AG08396 (cell line): ENCODE results near the gene TLK2.
A peak's percentile ranks its signal among the peaks of the same experiment; 100 is the strongest.
"Not testable (repeated sequence)": the region's sequence is repeated elsewhere in the genome, so short reads cannot be mapped to it uniquely, and the experiment has no call there.

ENCODE experiments used
- DNase-seq: peaks from one replicate; pipeline ENCODE4 v3.0.0; 2012; ENCODE audit warnings: low spot score, mixed read lengths

TLK2 gene

GRCh38 chr17:62478424-62478879 lies at the start of gene TLK2:
Gene TLK2 (plus strand): TSS chr17:62478825. CDS start chr17:62481126, 2,301 bp downstream.
- DNase-seq, result peak; percentile 92

DNA sequence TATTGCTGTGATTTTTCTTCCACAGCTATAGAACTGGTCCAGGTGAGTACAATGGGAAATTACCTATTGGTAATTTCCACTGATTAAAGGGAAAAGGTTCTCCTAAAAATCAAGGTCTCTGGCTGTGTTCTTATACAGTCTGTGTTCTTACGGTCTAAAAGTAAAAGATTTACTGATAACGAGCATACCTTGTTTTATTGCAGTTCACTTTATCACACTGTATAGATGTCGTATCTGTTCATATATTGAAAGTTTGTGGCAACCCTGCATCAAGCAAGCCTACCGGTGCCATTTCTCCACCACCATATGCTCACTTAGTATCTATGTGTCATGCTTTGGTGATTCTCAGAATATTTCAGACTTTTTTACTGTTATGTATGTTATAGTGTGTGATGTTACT lies 43.4 kb upstream of the TLK2 start:
- not testable (repeated sequence) for DNase-seq

- DNase-seq, result not testable (repeated sequence)
Observed at GRCh38 chr17:62441181-62441580, 37.4 kb upstream of the TLK2 start.

- DNase-seq, result no peak
Observed at GRCh38 chr17:62444063-62444462, 34.6 kb upstream of the TLK2 start.

- not testable (repeated sequence) for DNase-seq
Observed at GRCh38 chr17:62445791-62446190, 32.8 kb upstream of the TLK2 start.

DNA sequence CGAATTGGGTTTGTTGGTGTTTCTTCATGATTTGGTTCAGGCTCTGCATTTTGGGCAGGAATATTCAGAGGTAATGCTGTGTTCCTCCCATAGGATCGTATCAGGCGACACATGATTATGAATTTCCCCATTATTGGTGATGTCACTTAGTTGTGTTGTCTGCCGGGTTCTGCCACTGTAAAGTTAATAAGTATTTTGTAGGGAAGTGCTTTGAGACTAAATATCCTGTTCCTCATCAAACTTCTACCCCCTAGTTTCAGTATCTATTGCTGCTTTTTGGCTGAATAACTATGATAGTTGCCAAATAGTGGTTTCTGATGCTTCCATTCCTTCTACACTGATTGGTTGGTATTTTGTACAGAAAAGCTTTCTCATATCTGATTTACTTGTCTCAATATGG lies 26.4 kb upstream of the TLK2 start:
- not testable (repeated sequence) for DNase-seq

DNA sequence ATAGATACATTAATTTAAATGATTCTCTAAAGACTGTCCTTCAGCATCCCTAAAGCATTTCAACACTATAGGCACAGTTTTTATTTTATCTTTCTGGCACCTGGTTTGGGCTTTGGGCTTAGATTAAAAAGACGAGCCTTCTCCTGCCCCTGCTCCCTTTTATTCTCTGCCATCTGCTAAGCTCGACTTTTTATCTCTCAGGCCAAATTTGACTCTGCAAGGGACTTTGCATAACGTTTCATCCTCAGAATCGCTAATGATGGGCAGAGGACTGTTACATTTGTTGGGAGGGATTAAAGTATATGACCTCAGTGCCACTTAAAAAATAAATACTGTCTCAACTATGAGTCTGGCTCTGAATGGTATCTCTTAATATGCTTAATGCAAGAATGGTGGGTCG lies 25.6 kb upstream of the TLK2 start:
- DNase-seq, result not testable (repeated sequence)

DNA sequence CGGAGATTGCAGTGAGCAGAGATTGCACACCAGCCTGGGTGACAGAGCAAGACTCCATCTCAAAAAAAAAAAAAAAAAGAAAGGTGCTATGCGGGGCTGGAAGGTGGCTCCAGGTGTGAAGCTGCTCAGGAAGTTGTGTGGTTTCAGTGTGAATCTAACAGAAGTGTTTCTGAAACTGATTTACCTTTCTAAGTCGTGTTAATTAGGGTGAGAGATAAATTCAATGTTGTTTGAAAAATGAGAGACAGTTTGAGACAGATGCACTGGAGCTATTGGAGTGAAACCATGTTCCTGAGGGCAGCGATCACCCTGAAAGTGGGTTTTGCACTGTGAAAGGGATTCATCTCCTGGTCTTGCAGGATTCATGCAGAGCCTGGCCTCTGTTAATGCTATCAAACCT lies 25.0 kb upstream of the TLK2 start:
- DNase-seq, result not testable (repeated sequence)

DNA sequence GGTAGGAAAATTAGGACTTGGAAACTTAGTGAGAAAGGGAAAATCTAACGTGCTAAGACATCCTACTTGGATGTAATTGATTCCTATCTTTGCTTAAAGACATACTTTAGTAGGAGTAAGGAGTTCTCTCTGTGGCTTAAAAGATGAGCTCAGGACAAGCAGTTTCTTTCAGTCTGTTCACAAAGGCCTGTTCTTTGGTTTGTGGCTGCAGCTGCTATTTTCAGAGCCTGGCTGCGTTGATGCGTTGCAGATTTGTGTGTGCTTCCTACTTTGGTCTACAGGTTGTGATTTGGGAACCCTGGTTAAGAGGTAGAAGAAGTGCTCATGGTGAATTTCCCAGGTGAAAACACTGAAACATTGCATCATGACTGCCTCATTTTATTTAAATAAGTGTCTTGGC lies 24.5 kb upstream of the TLK2 start:
- not testable (repeated sequence) for DNase-seq

DNA sequence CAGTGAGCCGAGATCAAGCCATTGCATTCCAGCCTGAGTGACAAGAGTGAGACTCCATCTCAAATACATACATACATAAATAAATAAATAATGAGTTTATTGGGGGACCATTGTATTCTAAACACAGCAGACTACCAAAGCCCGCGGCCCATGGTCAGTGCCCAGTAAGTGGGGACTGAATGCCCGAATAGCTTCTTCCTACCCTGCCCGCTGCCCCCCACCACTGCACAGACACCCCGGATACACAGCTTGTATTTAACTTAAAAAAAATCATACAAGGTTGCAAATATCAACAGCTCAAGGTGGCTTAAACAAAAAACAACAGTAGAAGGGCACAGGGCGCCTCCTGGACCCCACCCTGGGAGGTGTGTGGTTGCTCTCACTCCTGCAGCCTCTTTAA lies 22.6 kb upstream of the TLK2 start:
- no peak for DNase-seq

DNA sequence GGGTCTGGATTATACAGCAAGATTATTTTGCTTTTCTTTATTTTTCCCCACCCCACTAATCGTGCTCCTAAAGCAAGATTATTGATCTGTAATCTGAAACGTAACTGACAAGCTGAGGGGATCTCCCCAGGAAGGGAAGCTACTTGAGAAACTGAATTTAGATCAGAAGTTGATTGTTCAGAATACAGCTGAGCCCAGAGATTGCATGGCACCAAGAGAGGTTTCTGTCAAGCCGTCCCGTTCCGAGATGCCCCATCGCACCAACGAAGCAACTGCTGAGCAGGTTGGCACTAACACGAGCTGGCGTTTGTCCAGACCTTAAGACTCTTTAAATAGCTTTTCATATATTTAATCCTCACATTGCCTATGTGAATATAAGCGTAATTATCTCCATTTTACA lies 20.1 kb upstream of the TLK2 start:
- DNase-seq, result not testable (repeated sequence)

DNA sequence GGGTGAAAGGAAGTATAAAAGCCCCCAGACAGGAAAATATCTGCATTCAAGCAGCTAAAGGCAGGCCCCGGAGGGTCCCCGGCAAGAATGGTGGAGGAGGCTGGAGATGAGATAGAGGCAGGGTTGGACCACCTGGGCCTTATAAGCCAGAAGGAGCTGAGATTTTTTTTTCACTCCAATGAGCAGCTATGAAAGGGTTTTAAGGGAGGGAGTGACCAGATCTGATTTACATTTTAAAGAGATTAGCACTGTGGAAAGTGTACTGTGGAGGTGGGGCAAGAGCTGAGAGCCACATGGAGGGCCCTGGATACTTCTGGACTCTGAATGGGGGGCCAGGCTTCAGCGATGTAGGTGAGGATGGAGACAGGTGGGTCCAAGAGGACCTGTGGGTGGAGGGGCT lies 14.2 kb upstream of the TLK2 start:
- not testable (repeated sequence) for DNase-seq

DNA sequence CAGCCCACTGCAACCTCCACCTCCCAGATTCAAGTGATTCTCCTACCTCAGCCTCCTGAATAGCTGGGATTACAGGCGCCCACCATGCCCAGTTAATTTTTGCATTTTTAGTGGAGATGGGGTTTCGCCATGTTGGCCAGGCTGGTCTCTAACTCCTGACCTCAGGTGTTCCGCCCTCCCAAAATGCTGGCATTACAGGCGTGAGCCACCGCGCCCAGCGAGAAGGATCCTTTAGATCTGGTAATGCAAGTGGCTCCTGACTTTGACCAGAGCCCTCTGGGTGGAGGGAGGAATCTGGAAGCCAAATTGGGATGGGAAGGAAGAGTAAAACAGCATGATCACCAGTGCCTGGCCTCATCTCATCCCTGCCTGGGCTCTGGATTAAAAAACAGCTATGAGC lies 13.4 kb upstream of the TLK2 start:
- DNase-seq, result not testable (repeated sequence)

- peak; percentile 41 for DNase-seq
Observed at GRCh38 chr17:62470666-62471379, 7.8 kb upstream of the TLK2 start.

DNA sequence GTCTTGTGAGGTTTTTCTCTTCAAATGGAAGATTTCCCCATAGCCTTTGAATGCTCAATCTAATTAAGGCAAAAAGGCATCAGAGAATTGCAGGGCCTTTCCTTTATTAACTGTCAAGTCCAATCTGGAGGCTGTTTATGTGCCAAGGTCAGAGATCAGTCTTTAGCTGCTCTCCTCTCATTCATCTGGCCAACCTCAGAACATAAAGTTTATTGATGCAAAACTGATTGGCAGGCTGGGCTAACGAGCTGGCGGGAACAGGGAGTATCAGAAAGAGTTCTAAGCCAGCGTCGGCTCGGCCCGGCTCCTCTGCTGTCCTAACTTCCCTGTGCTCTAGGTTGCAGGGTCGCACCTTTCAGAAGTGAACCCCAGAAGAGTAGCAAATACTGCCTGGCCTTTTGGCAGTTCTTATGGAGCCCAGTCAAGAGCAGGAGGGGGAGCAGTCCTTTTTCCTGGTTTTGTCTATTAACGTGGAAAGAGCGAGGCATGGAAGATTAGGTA lies 7.2 kb upstream of the TLK2 start:
- DNase-seq, result not testable (repeated sequence)

DNA sequence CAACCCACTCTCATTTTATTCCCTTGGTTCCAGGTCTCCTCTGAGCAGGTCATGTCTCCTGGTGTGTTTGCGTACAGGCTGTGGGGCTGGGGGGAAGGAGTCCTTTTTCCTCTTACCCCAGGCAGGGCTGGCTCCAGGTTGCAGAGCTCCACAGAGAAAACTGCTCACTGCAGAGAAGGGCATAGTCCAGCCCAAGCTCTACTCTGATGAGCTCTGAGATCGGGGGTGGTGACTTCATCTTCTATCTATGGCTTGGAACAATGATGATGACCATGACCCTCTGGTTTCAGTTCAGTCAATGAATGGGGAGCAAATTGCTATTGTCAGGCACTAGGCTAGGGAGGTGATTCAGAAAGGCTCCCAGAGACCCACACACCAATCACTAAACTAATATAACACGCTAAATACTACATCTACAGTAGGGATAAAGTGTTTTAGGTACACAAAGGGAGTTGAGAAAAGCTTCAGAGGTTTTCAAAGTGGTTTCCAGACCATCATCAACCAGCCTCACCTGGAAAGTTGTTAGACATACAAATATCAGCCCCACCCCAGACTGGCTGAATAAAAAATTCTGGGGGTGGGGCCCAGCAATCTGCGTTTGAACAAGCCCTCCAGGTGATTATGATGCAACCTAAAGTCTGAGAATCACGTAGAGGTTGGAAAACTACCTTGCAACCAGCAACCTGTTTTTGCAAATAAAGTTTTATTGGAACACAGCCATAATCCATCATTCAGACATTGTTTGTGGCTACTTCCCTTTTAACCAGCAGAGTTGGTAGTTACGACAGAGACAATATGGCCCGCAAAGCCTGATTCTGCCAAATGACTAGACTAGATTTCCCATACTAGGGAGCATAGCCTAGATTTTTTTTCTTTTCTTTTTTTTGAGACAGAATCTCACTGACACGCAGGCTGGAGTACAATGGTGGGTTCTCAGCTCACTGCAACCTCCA lies 5.3 kb upstream of the TLK2 start:
- DNase-seq, result not testable (repeated sequence)

- DNase-seq, result not testable (repeated sequence)
Observed at GRCh38 chr17:62477111-62477510, 1.5 kb upstream of the TLK2 start.

DNA sequence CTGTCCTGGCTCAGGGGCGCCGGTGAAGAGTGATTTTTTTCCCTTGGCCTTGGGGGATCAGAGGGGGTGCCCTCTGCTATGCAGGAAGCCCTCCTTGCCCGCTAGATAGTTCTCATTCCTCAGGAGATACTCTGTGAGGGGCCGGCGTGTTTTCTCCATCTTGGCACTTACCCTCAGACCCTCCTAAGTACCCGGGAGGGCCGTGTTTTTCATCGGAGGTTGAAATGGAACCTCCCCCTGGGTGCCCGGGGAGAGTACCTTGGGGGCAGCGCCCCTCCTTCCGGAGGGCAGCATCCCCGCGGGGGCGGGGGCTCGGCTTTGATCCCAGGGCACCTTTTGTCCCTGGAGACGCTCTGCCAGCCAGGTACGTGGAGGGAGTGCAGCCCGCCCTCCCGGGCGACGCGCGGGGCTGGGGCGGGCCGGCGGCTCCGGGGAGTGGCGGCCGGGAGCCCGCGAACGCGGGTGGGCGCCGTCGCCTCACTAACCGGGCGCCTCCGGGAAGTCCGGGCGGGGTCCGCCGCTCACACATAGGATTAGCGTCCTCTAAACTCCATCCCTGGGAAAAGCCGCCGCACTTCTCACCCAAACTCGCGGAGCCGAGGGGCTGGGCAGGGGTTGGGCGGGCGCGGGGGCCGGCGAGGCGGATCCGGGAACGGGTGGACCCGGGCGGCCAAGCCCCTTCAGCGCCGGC lies 762 bp upstream of the TLK2 start:
- peak; percentile 45 for DNase-seq

DNA sequence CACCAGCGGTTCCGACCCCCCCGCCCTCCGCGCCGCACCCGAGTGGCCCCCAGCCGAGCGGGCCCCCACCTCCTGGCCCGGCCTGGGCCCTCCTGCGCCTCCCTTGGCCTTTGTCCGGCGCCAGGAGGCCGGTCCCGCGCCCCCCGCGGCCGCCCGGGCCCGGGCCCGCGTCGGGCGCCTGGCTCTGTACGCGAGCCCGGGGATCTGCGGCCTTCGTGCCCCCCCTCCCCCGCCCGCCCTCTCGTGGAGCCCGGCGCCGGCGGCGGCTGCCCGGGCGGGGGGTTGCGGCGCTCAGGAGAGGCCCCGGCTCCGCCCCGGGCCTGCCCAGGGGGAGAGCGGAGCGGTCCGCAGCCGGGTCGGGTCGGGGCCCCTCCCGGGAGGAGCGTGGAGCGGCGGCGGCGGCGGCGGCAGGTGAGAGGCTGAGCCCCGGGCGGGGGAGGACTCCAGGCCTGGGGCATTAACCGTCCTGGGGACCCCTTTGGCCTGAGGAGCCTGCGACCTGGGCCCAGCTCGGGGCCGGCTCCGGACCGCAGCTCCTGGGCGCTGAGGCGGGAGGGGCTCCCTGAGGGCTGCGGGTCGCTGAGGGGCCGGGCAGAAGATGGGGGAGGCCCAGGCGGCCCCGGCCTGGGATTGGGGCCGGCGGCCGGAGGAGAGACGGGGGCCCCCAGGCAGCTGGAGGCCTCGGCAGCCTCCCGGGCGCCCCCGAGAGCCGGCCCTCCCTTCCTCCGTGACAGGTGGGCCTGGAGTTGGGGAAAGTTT lies 434 bp downstream of the TLK2 start:
- peak; percentile 20 for DNase-seq

- DNase-seq, result peak; percentile 11
Observed at GRCh38 chr17:62479639-62480258, 1.1 kb downstream of the TLK2 start.

DNA sequence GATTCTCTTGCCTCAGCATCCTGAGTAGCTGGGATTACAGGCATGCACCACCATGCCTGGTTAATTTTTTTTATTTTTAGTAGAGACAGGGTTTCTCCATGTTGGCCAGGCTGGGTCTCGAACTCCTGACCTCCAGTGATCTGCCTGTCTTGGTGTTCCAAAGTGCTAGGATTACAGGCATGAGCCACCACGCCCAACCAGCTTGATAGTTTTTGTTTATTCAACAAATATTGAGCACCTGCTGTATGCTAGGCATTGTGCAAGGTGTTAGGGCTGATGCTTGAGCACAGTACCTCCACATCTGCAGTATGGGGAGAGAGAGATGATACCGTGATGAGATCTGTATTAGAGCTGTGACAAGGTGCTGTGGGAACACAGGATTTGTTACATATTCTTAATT lies 3.9 kb downstream of the TLK2 start:
- not testable (repeated sequence) for DNase-seq
